Measurements from ENCODE around the gene FXYD4.

Gene FXYD4

DNA sequence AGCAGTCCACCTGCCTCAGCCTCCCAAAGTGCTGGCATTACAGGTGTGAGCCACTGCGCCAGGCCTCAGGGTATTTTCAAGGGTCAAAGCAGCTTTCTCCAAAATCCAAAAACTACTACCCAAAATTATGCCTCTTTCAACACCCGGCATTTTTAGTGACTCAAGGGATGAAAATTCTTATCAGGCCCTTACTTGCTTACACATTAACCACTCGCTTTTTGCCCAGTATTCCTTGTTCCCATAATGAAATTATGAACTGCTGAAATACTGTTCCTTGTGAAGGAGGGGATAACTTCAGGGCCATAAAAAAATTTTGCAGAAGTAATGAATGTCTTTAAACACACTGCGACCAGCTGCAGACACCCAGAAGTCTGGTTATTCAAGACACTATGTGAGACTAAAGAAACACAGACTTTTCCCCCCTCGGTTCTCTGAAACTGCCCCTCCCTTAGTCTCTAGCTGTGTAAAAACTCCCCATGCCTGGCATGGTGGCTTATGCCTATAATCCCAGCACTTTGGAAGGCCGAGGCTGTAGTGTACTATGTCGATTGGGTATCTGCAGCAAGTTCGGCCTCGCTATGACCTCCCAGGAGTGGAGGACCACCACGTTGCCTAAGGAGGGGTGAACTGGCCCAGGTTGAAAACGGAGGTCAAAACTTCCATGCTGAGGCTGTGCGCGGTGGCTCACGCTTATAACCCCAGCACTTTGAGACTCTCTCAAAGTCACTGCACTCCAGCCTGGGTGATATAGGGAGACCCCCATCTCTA is 12.0 kb downstream of the FXYD4 start:
- TF ChIP-seq CTCF (conservative IDR thresholded peaks at IDR 0.05) = no peak
- no peak for TF ChIP-seq ZFX (IDR thresholded peaks at IDR 0.05)
- no peak overlapping the region for H3K27ac ChIP-seq

DNA sequence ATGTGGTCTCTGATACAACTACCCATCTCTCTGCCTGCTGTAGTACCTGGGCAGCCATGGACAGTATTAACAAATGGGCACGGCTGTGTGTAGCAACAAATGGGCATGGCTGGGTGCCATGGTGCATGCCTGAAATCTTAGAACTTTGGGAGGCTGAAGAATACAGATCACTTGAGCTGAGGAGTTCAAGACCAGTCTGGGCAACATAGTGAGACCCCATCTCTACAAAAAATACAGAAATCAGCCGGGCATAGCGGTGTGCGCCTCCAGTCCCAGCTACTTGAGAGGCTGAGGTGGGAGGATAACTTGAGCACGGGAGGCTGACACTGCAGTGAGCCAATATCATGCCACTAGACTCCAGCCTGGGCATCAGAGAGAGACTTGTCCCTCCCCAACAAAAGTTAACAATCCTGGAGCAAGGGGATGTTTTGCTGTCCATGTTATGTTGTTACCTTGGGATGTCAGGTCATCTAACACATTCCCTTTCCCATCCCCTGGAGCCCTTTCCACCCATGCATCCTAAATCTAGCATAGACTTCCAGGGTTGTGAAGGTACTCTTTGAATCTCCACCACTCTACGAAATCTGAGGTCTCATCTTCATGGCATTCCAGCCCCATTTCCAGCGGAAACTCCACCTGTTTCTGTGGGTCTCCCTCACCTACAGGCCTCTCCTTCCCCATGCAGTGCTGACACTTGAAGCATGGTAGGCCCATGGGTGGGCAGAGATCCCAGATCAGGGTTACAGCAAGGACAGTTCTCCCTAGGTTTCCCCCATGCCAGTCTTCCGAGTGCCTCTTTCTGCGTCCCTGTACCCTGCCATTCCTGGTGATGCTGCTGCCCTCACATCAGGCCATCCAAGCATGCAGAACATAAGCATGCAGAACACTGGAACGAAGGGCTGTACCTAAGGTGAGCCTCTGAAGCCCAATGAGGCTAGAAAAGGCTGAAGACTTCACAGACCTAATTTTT is 13.1 kb downstream of the FXYD4 start:
- TF ChIP-seq CTCF (conservative IDR thresholded peaks at IDR 0.05) = no peak
- no peak for TF ChIP-seq ZFX (IDR thresholded peaks at IDR 0.05)
- no peak overlapping the region for H3K27ac ChIP-seq

DNA sequence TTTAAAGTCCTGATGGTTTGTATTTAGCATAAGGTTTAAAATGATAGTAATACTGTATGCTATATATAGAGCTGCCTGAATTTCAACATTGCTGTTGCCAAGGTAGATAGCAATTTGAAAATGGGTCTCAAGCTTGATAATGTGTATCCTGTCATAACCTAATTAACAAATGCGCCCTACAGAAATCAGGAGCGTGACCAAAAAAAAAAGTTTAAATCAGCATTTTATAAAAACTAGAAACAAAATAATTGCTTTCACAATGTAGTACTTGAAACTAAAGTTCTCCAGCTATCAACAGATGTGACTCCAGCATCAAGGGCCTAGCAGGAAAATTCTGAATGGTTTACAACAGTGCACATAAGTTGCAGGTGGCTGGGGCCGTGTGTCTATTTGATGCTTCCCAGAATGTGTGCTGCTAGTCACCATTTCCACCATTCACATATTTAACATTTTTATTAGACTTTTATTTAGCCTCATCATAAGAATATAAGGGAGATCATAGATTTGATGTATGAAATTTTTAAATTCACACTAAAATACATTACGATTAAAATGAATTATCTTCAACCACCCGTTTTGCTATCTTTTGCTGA is 14.1 kb downstream of the FXYD4 start:
- TF ChIP-seq CTCF (conservative IDR thresholded peaks at IDR 0.05) (no peak), ZFX (IDR thresholded peaks at IDR 0.05) (no peak)
- H3K27ac ChIP-seq = no peak overlapping the region

DNA sequence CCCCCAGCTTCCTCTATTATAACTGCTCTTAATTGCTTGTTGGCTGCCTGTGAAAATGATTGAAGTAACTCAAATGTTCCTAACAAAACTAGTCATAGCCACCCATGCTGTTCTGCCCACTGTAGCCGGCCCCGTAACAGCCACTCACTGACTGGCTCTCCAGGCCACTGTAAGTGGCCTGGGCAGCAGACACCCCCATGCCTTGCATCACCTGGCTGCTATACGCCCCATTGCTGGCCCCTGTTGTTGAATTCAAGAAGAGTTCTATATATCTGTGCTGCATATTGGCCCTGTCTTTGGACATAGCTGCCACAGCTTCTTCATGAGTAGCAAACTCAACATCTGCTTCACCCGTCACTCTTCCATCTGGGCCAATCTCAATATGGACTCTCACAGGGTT is 15.1 kb downstream of the FXYD4 start:
- no peak for TF ChIP-seq ZFX (IDR thresholded peaks at IDR 0.05)
- no peak for TF ChIP-seq CTCF (conservative IDR thresholded peaks at IDR 0.05)
- H3K27ac ChIP-seq = no peak overlapping the region

DNA sequence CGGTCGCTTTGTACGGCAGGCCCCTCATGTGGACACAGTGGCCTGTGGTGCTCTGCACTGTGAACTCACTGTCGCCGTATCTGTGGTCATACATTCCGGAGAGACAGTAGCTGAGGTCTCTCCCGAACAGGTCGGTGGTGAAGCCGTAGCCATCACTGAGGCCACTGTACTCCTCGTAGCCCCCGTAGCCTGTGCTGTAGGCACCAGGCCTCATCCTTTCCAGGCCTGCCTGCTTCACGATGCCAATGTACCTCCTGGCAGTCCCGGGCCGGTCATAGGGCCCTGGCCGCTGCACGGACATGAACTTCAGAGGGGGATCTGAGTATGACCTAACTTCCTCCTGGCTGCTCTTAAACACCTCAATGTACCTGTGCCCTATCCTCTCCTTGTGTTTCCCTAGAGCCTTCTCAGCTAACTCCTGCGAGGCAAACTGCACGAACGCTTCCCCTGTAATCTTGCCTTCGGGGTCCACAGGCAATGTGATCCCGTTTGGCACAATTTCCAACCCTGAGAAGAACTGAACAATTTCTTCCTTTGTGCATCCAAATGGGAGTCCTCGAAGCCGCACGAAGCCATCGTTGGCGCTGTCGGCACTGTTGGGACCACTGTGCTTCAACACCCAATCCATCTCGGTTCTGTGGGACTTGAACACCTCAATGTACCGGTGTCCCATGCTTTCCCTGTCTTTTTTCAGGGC is 15.7 kb downstream of the FXYD4 start:
- H3K27ac ChIP-seq = no peak overlapping the region
- TF ChIP-seq ZFX (IDR thresholded peaks at IDR 0.05) = no peak

GRCh38 chr10:43387678-43388032 is 16.2 kb downstream of the FXYD4 start:
- H3K27ac ChIP-seq = no peak overlapping the region
- TF ChIP-seq ZFX (IDR thresholded peaks at IDR 0.05) = no peak
- no peak for TF ChIP-seq CTCF (conservative IDR thresholded peaks at IDR 0.05)

DNA sequence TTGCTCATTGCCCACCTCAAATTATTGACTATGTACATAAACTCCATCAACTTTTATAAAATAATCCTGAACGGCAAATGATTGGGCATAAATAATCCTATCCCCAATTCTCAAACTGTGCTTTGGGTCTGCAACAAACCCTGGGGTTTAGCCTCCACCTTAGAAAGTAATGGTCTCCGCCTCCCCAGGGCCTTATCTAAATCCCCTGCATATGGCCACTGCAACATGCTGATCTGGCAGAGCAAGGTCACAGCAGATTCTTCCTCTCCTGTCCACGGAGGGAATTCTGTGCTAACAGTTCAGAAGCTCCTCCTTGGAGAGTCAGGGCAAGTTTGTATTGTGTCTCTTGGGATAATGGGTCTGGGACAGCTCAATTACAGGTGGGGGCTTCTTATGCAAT is 18.4 kb downstream of the FXYD4 start:
- no peak for TF ChIP-seq ZFX (IDR thresholded peaks at IDR 0.05)
- TF ChIP-seq CTCF (conservative IDR thresholded peaks at IDR 0.05) = no peak
- no peak overlapping the region for H3K27ac ChIP-seq

Measured in C4-2B (cell line).